Transverse colon (tissue), 4 donors: ENCODE data around the gene SALL1. TPM values are rescaled to one million over a fixed set of nuclear protein-coding genes. Genes with fewer than 3 reads are reported as not detected.
A peak's percentile ranks its signal among the peaks of the same experiment; 100 is the strongest.

ENCODE experiments used
- DNase-seq: peaks from one replicate; pipeline ENCODE4 v3.0.0-alpha.2; 2019
- H3K27ac ChIP-seq, 4 donors: fragments of 200-600 bp; sonication (generic); 2 replicates each; pipeline ENCODE4 v1.5.1; 2016 to 2018; ENCODE audit warnings: inconsistent platforms in 4 of 4
- H3K27me3 ChIP-seq: fragments of 200-600 bp; sonication (generic); 2 replicates; pipeline ENCODE4 v1.5.1; 2017; ENCODE audit warnings: inconsistent platforms
- H3K36me3 ChIP-seq, 4 donors: fragments of 200-600 bp; sonication (generic); 2 replicates each; pipeline ENCODE4 v1.5.1; 2017 to 2019; ENCODE audit warnings: inconsistent platforms in 4 of 4
- H3K4me1 ChIP-seq, 4 donors: fragments of 200-600 bp; sonication (generic); 2 replicates each; pipeline ENCODE4 v1.5.1; 2017 to 2020; ENCODE audit warnings: inconsistent platforms in 4 of 4
- H3K4me3 ChIP-seq, 4 donors: fragments of 200-600 bp; sonication (generic); 1 replicate in 1 of 4; 2 replicates in 3 of 4; pipeline versions ENCODE4 v1.5.1 to v1.6.1; 2017 to 2019; ENCODE audit warnings: inconsistent platforms in 4 of 4
- H3K9me3 ChIP-seq, 2 donors: fragments of 200-600 bp; sonication (generic); 2 replicates each; pipeline ENCODE4 v1.5.1; 2017 to 2019; ENCODE audit warnings: inconsistent platforms in 2 of 2
- EP300 ChIP-seq: sonication (generic); formaldehyde crosslinking; IDR thresholded peaks from one replicate; pipeline ENCODE4 v1.6.1; 2017; ENCODE audit warnings: antibody characterized with exemption, low read depth
- POLR2A ChIP-seq: fragments of 450-650 bp; IDR thresholded peaks from one replicate; pipeline ENCODE4 v1.6.1; 2016; ENCODE audit warnings: antibody characterized with exemption, mild to moderate bottlenecking, moderate library complexity
- POLR2AphosphoS5 ChIP-seq, 3 donors: sonication (generic); formaldehyde crosslinking; IDR thresholded peaks; one replicate each; pipeline ENCODE4 v1.6.1; 2016; ENCODE audit warnings: antibody characterized with exemption in 3 of 3
- WGBS, 2 donors: methylation state at CpG; one replicate each; pipeline ENCODE4 v1.1.5; 2018; ENCODE audit warnings: low coverage in 1 of 2; 5-methylcytosine and 5-hydroxymethylcytosine counted together
- in situ Hi-C, 4 donors: fragments of 200-750 bp; cut with MboI; loops; one replicate each; pipeline versions ENCODE4 v1.15.0 to v1.15.1; 2017; ENCODE audit warnings: low sequenced_read_pairs in 3 of 4, low pct_ligation_motif_present in 1 of 4, low pct_unique_long_range_greater_than_20kb in 1 of 4
- intact Hi-C: fragments of 100-400 bp; cut with DNase I; formaldehyde crosslinking; loops from one replicate; pipeline ENCODE4 v1.15.1; 2023; ENCODE audit warnings: low total_unique reads
- total RNA-seq, 4 donors: library from RNA; depleted of rRNA; stranded (reverse); fragments of >200 nt; gene quantifications; one replicate each; pipeline ENCODE4 v1.1.0, GENCODE V29; 2016
- TF ChIP-seq, protein P1 (sequence below), 5 experiments: fragments of 200-600 bp in 3 of 5; fragments of 450-650 bp in 2 of 5; sonication (generic) in 3 of 5; IDR thresholded peaks; 1 replicate in 2 of 5; 2 replicates in 3 of 5; pipeline ENCODE4 v1.5.1; 2016 to 2017; ENCODE audit warnings: antibody characterized with exemption in 5 of 5, inconsistent platforms in 3 of 5, mild to moderate bottlenecking in 2 of 5, moderate library complexity in 1 of 5

The SALL1 gene
- total RNA-seq, 4 donors from 2014 or later = 0.41 to 2.6 (median 1.6) TPM; not detected in 1

DNA sequence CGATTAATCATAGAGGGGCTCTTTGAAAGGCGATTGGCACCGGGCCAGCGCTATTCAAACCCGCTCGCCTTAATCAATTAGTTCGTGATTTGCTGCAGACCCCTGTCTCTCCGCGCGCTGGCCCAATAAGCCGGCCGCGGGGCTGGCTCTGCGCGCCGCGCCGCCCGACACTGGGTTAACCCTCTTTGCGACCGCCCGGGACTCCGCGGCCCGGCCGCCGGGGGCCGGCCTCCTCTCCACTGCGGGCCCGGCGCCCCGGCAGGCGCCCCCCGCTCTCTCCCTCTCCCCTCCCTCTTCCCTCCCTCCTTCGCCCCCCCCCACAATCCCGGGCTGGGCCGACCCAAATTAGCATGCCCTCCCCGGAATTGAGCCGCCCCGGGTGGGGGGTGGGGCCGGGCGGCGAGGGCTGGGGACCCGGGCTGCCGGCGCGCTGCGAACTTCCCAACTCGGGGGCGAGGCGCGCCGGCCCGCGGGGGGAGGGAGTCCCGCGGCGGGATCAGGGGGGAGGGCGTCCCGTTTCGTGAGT lies 428 bp upstream of the SALL1 start:
- intact Hi-C loops (loop anchor here (5.0 kb wide), 1 partner anchor 729 kb away; no protein-coding TSS in a partner anchor), in situ Hi-C loops (no loop called here)
- Histone ChIP-seq H3K4me1 (peaks cover 0 to 30% (median 15%) of the 10 kb centered on the region in 4 donors), H3K27ac (peak overlapping the region; percentile 66 to 77 (median 72)), H3K36me3 (no peaks in the 10 kb centered on the region), H3K9me3 (no peaks in the 10 kb centered on the region), H3K4me3 (peak overlapping the region in 3 of 4 donors; percentile 20 to 45 (median 23)), H3K27me3 (peaks cover 99% of the 10 kb centered on the region)
- peak; percentile 23 for DNase-seq
- TF ChIP-seq, protein P1, sequence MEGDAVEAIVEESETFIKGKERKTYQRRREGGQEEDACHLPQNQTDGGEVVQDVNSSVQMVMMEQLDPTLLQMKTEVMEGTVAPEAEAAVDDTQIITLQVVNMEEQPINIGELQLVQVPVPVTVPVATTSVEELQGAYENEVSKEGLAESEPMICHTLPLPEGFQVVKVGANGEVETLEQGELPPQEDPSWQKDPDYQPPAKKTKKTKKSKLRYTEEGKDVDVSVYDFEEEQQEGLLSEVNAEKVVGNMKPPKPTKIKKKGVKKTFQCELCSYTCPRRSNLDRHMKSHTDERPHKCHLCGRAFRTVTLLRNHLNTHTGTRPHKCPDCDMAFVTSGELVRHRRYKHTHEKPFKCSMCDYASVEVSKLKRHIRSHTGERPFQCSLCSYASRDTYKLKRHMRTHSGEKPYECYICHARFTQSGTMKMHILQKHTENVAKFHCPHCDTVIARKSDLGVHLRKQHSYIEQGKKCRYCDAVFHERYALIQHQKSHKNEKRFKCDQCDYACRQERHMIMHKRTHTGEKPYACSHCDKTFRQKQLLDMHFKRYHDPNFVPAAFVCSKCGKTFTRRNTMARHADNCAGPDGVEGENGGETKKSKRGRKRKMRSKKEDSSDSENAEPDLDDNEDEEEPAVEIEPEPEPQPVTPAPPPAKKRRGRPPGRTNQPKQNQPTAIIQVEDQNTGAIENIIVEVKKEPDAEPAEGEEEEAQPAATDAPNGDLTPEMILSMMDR (IDR thresholded peaks at IDR 0.05) = no peak
- TF ChIP-seq EP300 = no peak
- no peak for TF ChIP-seq POLR2A
- TF ChIP-seq POLR2AphosphoS5 (IDR thresholded peaks at IDR 0.05) = no peak
- 21% methylated on average over 21 of the region's 61 CpGs; no CpG with 5 or more reads in 1 of the 2 donors for WGBS, 2 donors

DNA sequence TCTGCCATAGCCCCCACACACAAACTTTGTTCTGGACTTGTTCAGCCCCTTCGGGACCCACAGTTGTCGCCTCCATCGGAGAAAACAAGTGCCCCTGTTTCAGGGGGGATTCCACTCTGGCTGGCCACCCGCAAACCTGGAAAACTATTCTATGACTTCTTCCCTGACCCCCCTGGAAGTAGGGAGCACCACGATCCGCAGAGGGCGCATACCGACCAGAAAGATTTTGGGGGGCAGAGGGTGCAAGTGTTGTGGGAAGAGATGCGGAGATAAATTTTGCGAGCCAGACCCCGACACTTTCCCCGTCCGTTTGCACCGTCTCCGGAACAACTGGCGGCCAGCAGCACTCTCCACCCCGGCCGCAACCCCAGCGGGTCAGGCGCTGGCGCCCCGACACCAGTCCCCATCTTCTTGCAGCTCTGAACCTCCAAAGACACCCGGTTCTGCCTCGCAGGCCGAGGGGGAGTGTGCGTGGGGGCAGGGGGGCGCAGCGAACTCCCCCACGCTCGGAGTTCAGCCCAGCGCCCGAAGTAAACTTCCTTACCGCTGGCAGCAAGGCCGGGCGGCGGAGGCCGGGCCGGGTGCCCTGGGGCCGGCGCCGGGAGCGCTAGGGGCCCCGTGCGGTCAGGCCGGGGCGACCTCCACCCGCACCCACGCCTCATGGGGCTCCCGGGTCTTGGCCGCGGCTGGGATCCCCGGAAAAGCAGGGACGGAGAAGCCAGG lies 744 bp downstream of the SALL1 start:
- in situ Hi-C loops = no loop called here
- Histone ChIP-seq H3K27ac (peak overlapping the region; percentile 66 to 77 (median 72)), H3K27me3 (peaks cover 95% of the 10 kb centered on the region), H3K4me1 (peaks cover 0 to 27% (median 15%) of the 10 kb centered on the region in 4 donors), H3K9me3 (no peaks in the 10 kb centered on the region), H3K36me3 (no peaks in the 10 kb centered on the region), H3K4me3 (peak overlapping the region in 3 of 4 donors; percentile 20 to 45 (median 23))
- TF ChIP-seq POLR2A (no peak), EP300 (no peak), POLR2AphosphoS5 (IDR thresholded peaks at IDR 0.05) (no peak)
- TF ChIP-seq, protein P1 (IDR thresholded peaks at IDR 0.05) = no peak
- 22 to 26% methylated on average over 15 to 28 of the region's 53 CpGs for WGBS, 2 donors
- intact Hi-C loops = loop anchor here (5.0 kb wide), 1 partner anchor 728 kb away; no protein-coding TSS in a partner anchor
- no peak for DNase-seq

DNA sequence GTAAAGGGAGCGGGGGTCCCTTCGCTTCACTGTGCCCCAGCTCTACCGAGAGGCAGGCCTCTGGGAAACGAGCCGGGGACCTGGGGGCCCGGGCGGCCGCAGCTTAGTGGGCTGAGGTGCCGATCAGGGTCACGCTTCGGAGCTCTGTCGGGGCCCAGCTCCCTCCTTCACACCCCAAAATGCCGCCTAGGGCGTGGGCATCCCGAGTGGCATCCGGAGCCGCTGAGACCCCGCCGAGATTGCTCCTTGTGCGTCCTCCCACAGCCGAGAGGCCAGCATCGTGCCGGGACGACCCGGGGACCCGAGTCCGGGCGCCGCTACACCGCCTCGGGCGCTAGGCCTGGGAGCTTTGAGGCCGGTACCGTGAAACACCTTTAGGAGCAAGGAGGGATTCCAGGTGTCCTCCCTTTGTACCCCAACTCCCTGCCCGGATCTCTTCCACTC lies 1.3 kb downstream of the SALL1 start:
- intact Hi-C loops = loop anchor here (5.0 kb wide), 1 partner anchor 727 kb away; no protein-coding TSS in a partner anchor
- 23% methylated on average over 35 of the region's 35 CpGs; no CpG with 5 or more reads in 1 of the 2 donors for WGBS, 2 donors
- TF ChIP-seq EP300 = no peak
- no peak for TF ChIP-seq POLR2AphosphoS5 (IDR thresholded peaks at IDR 0.05)
- TF ChIP-seq POLR2A = no peak
- TF ChIP-seq, protein P1 (IDR thresholded peaks at IDR 0.05) = no peak
- H3K4me1 ChIP-seq = peaks cover 0 to 21% (median 13%) of the 10 kb centered on the region in 4 donors
- no peaks in the 10 kb centered on the region for H3K36me3 ChIP-seq
- no peak for DNase-seq
- H3K27me3 ChIP-seq = peaks cover 90% of the 10 kb centered on the region
- H3K9me3 ChIP-seq = no peaks in the 10 kb centered on the region
- in situ Hi-C loops = no loop called here
- H3K4me3 ChIP-seq = peak overlapping the region in 3 of 4 donors; percentile 20 to 45 (median 23)
- H3K27ac ChIP-seq = peak overlapping the region; percentile 66 to 77 (median 72)

DNA sequence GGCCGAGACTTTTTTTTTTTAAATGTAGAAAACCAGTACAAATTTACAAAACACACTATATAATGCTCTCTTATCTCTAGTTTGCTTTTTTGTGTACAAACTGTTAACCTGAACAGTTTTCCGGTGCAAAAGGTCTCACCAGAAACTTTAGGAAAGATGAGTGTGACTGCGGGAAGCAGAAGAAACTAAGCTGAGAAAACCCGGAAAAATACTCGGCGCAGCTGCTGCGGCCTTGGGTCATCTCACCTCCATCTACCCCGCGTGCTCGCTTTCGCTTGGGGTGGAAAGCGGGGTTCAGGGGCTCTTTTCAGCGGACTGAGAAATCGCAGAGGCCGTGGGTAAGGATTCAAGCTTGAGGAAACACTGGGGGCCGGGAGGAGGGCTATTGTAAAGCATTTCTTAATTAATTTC lies 1.8 kb downstream of the SALL1 start:
- H3K4me3 ChIP-seq = peak overlapping the region in 2 of 4 donors; percentile 20 to 45
- no peaks in the 10 kb centered on the region for H3K9me3 ChIP-seq
- in situ Hi-C loops = no loop called here
- peaks cover 0 to 20% (median 13%) of the 10 kb centered on the region in 4 donors for H3K4me1 ChIP-seq
- H3K27ac ChIP-seq = peak overlapping the region; percentile 66 to 77 (median 72)
- DNase-seq = no peak
- no peaks in the 10 kb centered on the region for H3K36me3 ChIP-seq
- intact Hi-C loops = no loop called here
- peaks cover 85% of the 10 kb centered on the region for H3K27me3 ChIP-seq
- TF ChIP-seq, protein P1 (IDR thresholded peaks at IDR 0.05) = no peak
- TF ChIP-seq EP300 (no peak), POLR2A (no peak), POLR2AphosphoS5 (IDR thresholded peaks at IDR 0.05) (no peak)
- WGBS, 2 donors = 29 to 43% methylated on average over 3 to 16 of the region's 16 CpGs
